ENCODE results near the gene PTPN13.
A peak's percentile ranks its signal among the peaks of the same experiment; 100 is the strongest.
"Not testable (repeated sequence)": the region's sequence is repeated elsewhere in the genome, so short reads cannot be mapped to it uniquely, and the experiment has no call there.

Gene PTPN13

GRCh38 chr4:86652332-86652932 lies 58.3 kb downstream of the PTPN13 start:
- Histone ChIP-seq H3K4me1 (ENCODE audit: insufficient read depth, poor library complexity, severe bottlenecking) (no peaks in the 10 kb centered on the region), H3K4me3 (ENCODE audit: severe bottlenecking) (no peak overlapping the region), H3K36me3 (ENCODE audit: low read depth) (peaks cover 18% of the 10 kb centered on the region), H3K27me3 (ENCODE audit: insufficient read depth, poor library complexity, severe bottlenecking) (no peaks in the 10 kb centered on the region), H3K9me3 (ENCODE audit: severe bottlenecking) (peaks cover 19% of the 10 kb centered on the region), H3K27ac (ENCODE audit: poor library complexity, severe bottlenecking) (no peak overlapping the region)
- no peak for TF ChIP-seq CTCF (IDR thresholded peaks at IDR 0.05; ENCODE audit: poor library complexity, severe bottlenecking)
- ATAC-seq (ENCODE audit: low read depth): no peak
- DNase-seq (ENCODE audit: low spot score): no peak

DNA sequence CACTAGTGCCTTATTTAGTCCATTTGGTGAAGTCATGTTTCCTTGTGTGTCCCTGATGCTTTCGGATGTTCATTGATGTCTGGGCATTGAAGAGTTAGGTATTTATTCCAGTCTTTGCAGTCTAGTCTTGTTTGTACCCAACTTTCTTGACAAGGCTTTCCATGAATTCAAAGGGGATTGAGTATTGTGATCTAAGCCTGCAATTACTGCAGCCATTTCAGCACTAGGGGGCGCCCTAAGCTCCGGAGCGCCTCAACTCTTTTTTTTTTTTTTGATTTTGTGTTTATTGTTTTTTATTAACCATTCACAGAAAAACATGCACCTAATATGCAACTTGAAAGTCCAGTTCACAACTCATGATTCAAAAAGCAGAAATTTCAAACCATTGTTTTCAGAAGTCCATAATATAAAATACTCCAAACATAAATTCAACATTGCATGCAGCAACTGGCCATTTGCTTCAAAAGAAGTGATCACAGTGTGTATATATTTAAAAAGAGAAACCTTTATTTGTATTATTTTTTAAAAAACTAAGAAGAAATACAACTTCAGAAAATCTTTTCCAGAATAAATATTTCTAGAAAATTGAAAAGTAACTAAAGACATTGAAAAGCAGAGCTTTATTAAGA lies 59.2 kb downstream of the PTPN13 start:
- peak; percentile 19 for TF ChIP-seq CTCF (IDR thresholded peaks at IDR 0.05; ENCODE audit: poor library complexity, severe bottlenecking)
- DNase-seq (ENCODE audit: low spot score) (no peak), ATAC-seq (ENCODE audit: low read depth) (no peak)
- Histone ChIP-seq H3K9me3 (ENCODE audit: severe bottlenecking) (peaks cover 19% of the 10 kb centered on the region), H3K4me3 (ENCODE audit: severe bottlenecking) (no peak overlapping the region), H3K27me3 (ENCODE audit: insufficient read depth, poor library complexity, severe bottlenecking) (no peaks in the 10 kb centered on the region), H3K27ac (ENCODE audit: poor library complexity, severe bottlenecking) (no peak overlapping the region), H3K4me1 (ENCODE audit: insufficient read depth, poor library complexity, severe bottlenecking) (no peaks in the 10 kb centered on the region), H3K36me3 (ENCODE audit: low read depth) (peaks cover 18% of the 10 kb centered on the region)

DNA sequence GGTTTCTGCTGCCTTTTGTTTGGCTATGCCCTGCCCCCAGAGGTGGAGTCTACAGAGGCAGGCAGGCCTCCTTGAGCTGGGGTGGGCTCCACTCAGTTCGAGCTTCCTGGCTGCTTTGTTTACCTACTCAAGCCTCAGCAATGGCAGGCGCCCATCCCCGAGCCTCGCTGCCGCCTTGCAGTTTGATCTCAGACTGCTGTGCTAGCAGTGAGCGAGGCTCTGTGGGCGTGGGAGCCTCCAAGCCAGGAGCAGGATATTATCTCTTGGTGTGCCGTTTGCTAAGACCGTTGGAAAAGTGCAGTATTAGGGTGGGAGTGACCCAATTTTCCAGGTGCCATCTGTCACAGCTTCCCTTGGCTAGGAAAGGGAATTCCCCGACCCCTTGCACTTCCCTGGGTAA lies 62.7 kb downstream of the PTPN13 start:
- not testable (repeated sequence) for H3K27me3 ChIP-seq (ENCODE audit: insufficient read depth, poor library complexity, severe bottlenecking); DNase-seq (ENCODE audit: low spot score); ATAC-seq (ENCODE audit: low read depth); H3K4me3 ChIP-seq (ENCODE audit: severe bottlenecking); H3K27ac ChIP-seq (ENCODE audit: poor library complexity, severe bottlenecking); H3K36me3 ChIP-seq (ENCODE audit: low read depth)
- H3K4me1 ChIP-seq (ENCODE audit: insufficient read depth, poor library complexity, severe bottlenecking): peaks cover 23% of the 10 kb centered on the region
- peaks cover 13% of the 10 kb centered on the region for H3K9me3 ChIP-seq (ENCODE audit: severe bottlenecking)

DNA sequence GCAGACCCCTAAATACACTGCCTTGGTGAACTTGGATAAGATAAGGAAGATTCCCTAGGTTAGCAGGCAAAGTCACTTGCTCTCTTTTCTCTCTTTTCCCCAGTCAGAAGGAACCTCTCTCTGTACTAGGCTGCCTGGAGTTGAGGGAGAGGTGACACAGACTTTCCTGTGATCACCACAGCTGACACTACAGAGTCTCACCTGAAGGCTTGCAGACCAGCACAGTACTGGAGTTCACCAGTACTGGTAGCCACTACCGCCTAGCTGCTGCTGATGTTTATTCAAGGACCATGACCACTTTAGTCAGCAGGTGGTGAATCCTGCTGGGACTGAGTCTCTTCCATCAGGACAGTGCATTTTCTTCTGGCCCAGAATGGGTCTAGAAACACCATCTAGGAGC lies 63.3 kb downstream of the PTPN13 start:
- ATAC-seq (ENCODE audit: low read depth): no peak
- Histone ChIP-seq H3K9me3 (ENCODE audit: severe bottlenecking) (peaks cover 10% of the 10 kb centered on the region), H3K4me3 (ENCODE audit: severe bottlenecking) (no peak overlapping the region), H3K27ac (ENCODE audit: poor library complexity, severe bottlenecking) (no peak overlapping the region), H3K27me3 (ENCODE audit: insufficient read depth, poor library complexity, severe bottlenecking) (no peaks in the 10 kb centered on the region), H3K4me1 (ENCODE audit: insufficient read depth, poor library complexity, severe bottlenecking) (peaks cover 24% of the 10 kb centered on the region), H3K36me3 (ENCODE audit: low read depth) (no peaks in the 10 kb centered on the region; the same call in none of the 2 replicates)
- no peak for TF ChIP-seq CTCF (IDR thresholded peaks at IDR 0.05; ENCODE audit: poor library complexity, severe bottlenecking)
- no peak for DNase-seq (ENCODE audit: low spot score)

DNA sequence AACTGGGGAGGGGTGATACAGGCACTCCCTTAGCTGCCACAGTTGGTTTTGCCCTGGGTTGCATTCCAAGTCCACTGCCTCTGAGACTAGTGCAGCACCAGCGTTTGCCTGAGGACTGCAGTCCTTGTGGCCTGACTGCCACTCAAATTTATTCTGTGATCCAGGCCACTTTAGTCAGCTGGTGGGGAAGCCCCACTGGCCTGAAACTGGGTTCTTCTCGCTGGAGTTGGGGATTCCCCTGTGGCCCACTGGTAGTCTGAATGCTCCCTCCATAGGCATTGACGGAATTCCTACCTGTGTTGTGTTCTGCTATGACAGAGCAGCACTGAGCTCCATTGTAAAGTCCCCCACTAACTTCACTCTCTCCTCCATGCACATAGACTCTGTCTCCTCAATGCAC lies 63.8 kb downstream of the PTPN13 start:
- Histone ChIP-seq H3K27ac (ENCODE audit: poor library complexity, severe bottlenecking) (no peak overlapping the region), H3K27me3 (ENCODE audit: insufficient read depth, poor library complexity, severe bottlenecking) (no peaks in the 10 kb centered on the region), H3K4me3 (ENCODE audit: severe bottlenecking) (no peak overlapping the region), H3K36me3 (ENCODE audit: low read depth) (no peaks in the 10 kb centered on the region; the same call in none of the 2 replicates), H3K4me1 (ENCODE audit: insufficient read depth, poor library complexity, severe bottlenecking) (peaks cover 24% of the 10 kb centered on the region), H3K9me3 (ENCODE audit: severe bottlenecking) (peaks cover 5% of the 10 kb centered on the region)
- DNase-seq (ENCODE audit: low spot score) (no peak), ATAC-seq (ENCODE audit: low read depth) (no peak)
- no peak for TF ChIP-seq CTCF (IDR thresholded peaks at IDR 0.05; ENCODE audit: poor library complexity, severe bottlenecking)

Measured in RWPE2 (cell line).